Measurements from ENCODE around the gene NID2.

Gene NID2, protein sequence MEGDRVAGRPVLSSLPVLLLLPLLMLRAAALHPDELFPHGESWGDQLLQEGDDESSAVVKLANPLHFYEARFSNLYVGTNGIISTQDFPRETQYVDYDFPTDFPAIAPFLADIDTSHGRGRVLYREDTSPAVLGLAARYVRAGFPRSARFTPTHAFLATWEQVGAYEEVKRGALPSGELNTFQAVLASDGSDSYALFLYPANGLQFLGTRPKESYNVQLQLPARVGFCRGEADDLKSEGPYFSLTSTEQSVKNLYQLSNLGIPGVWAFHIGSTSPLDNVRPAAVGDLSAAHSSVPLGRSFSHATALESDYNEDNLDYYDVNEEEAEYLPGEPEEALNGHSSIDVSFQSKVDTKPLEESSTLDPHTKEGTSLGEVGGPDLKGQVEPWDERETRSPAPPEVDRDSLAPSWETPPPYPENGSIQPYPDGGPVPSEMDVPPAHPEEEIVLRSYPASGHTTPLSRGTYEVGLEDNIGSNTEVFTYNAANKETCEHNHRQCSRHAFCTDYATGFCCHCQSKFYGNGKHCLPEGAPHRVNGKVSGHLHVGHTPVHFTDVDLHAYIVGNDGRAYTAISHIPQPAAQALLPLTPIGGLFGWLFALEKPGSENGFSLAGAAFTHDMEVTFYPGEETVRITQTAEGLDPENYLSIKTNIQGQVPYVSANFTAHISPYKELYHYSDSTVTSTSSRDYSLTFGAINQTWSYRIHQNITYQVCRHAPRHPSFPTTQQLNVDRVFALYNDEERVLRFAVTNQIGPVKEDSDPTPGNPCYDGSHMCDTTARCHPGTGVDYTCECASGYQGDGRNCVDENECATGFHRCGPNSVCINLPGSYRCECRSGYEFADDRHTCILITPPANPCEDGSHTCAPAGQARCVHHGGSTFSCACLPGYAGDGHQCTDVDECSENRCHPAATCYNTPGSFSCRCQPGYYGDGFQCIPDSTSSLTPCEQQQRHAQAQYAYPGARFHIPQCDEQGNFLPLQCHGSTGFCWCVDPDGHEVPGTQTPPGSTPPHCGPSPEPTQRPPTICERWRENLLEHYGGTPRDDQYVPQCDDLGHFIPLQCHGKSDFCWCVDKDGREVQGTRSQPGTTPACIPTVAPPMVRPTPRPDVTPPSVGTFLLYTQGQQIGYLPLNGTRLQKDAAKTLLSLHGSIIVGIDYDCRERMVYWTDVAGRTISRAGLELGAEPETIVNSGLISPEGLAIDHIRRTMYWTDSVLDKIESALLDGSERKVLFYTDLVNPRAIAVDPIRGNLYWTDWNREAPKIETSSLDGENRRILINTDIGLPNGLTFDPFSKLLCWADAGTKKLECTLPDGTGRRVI (N-terminal part only)

DNA sequence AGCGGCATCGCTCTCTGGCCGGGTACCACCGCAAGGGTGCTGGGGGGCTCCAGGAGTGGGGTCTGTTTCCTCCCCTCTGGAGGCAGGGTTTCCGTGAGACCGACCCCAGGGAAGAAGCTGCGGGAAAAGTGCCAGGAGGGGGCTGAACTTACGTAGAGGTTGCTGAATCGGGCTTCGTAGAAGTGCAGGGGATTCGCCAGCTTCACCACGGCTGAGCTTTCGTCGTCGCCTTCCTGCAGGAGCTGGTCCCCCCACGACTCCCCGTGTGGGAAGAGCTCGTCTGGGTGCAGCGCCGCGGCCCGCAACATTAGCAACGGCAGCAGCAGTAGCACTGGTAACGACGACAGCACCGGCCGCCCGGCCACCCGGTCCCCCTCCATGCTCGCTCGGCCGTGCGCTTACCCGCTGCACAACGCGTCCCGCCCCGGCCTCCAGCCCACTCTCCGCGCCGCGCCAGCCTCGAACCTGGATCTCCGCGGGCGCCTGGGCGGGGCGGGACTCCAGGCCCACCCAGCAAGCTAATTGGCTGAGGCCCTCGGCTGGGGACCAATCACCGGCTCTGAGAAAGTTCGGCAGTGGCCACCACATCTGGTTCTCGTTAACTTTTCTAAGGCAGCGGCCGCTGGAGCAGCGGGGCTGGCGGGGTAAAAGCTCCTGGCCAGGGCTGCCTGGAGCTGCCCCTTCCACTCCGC lies at the start of gene NID2:
Gene NID2 (minus strand): TSS at position 445 of the 692 bp plus-strand sequence. CDS start 65 bp downstream, at position 380.
- DNase-seq = peak; percentile 23
- Histone ChIP-seq H3K27ac (no peak within 1 kb of the TSS), H3K27me3 (ENCODE audit: insufficient read depth, low read depth, severe bottlenecking) (peaks cover 17% of the 10 kb centered on the region)

DNA sequence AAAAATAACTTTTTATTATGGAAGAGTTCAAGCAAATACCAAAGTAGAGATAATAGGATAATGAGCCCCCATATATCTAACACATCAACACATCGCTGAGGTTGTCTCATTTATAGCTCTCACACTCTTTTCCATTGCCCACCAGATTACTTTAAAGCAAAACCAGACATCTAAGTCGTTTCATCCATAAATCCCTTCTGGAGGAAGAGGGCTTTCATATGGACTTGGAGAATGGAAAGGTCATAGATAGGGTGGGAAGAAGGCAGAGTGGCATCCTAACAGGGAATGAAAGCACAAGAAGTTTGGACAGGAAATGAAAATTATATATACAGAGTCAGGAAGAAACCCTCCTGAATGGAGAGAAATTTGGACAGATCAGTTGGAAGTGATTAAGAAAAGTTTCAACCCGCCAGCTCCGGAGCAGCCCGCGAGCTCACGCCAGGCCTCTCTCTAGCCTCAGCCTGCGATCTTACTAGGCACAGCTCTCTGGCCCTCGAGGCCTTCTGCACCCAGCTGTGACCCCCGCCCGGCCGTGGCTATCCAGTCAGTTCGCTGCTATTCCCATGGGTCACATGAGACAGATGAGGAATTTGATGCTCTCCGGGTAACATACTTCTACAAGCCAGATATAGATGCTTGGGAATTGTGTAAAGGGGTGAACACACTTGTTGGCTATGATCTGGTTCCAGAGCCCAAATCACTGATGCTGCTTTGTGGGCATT lies 48.4 kb upstream of the NID2 start:
- Histone ChIP-seq H3K9me3 (ENCODE audit: severe bottlenecking) (no peaks in the 10 kb centered on the region), H3K27ac (no peak overlapping the region), H3K4me3 (ENCODE audit: low read depth, low read length) (no peak overlapping the region), H3K36me3 (no peaks in the 10 kb centered on the region), H3K27me3 (ENCODE audit: insufficient read depth, low read depth, severe bottlenecking) (no peaks in the 10 kb centered on the region)
- TF ChIP-seq, protein P1, sequence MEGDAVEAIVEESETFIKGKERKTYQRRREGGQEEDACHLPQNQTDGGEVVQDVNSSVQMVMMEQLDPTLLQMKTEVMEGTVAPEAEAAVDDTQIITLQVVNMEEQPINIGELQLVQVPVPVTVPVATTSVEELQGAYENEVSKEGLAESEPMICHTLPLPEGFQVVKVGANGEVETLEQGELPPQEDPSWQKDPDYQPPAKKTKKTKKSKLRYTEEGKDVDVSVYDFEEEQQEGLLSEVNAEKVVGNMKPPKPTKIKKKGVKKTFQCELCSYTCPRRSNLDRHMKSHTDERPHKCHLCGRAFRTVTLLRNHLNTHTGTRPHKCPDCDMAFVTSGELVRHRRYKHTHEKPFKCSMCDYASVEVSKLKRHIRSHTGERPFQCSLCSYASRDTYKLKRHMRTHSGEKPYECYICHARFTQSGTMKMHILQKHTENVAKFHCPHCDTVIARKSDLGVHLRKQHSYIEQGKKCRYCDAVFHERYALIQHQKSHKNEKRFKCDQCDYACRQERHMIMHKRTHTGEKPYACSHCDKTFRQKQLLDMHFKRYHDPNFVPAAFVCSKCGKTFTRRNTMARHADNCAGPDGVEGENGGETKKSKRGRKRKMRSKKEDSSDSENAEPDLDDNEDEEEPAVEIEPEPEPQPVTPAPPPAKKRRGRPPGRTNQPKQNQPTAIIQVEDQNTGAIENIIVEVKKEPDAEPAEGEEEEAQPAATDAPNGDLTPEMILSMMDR (IDR thresholded peaks at IDR 0.05; ENCODE audit: low read depth, low read length) = no peak
- no peak for DNase-seq

More for the DNA sequence above, at the start of gene NID2:
- peak within 1 kb of the TSS; percentile 63 for H3K4me3 ChIP-seq (ENCODE audit: low read depth, low read length)
- H3K9me3 ChIP-seq (ENCODE audit: severe bottlenecking) = no peaks in the 10 kb centered on the region
- TF ChIP-seq, protein P1 (IDR thresholded peaks at IDR 0.05; ENCODE audit: low read depth, low read length) = no peak
- no peaks in the 10 kb centered on the region for H3K36me3 ChIP-seq

DNA sequence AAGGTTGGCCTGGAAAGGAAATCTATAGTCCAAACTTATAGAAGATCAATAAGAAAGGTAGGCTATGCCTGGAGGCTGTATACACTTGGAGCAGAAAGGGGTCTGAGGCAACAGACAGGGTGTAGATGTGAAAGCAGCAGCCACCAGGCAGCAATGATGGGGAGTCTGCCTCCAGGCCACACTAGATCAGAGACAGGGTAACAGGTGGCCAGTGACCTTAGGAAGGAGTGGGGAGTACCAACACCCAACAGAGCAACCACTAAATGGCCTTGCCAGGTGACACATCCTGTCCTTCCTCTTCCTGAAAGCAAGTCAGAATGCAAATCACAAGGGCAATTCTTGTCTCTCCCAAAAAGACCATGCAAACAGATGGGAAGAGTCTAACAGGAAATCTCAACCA lies 46.4 kb upstream of the NID2 start:
- Histone ChIP-seq H3K36me3 (no peaks in the 10 kb centered on the region), H3K9me3 (ENCODE audit: severe bottlenecking) (no peaks in the 10 kb centered on the region), H3K4me3 (ENCODE audit: low read depth, low read length) (no peak overlapping the region), H3K27ac (no peak overlapping the region), H3K27me3 (ENCODE audit: insufficient read depth, low read depth, severe bottlenecking) (no peaks in the 10 kb centered on the region)
- no peak for DNase-seq
- TF ChIP-seq, protein P1 (IDR thresholded peaks at IDR 0.05; ENCODE audit: low read depth, low read length) = no peak

DNA sequence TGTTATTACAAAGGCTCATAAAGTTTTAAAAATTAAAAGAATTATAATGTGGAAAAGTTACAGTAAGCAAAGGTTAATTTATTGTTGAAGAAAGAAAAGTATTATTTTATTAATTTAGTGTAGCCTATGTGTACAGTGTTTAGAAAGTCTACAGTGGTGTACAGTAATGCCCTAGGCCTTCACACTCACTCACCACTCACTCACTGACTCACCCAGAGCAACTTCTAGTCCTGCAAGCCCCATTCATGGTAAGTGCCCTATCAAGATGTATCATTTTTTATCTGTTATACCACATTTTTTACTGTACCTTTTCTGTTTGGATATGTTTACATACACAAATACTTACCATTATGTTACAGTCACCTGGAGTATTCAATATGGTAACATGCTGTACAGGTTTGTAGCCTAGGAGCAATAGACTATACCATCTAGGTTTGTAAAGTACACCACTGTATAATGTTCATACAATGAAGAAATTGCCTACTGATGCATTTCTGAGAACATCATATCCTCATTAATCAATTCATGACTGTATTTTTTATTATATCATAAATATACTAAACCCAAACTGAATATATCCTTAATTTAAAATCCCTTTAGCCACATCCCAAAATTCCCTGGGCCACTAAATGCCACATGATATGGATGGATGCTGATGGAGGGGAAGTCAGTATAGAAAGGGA lies 43.6 kb upstream of the NID2 start:
- no peak overlapping the region for H3K4me3 ChIP-seq (ENCODE audit: low read depth, low read length)
- H3K27ac ChIP-seq = no peak overlapping the region
- no peaks in the 10 kb centered on the region for H3K36me3 ChIP-seq
- H3K27me3 ChIP-seq (ENCODE audit: insufficient read depth, low read depth, severe bottlenecking) = no peaks in the 10 kb centered on the region
- TF ChIP-seq, protein P1 (IDR thresholded peaks at IDR 0.05; ENCODE audit: low read depth, low read length) = no peak
- DNase-seq = no peak
- H3K9me3 ChIP-seq (ENCODE audit: severe bottlenecking) = no peaks in the 10 kb centered on the region

All from WERI-Rb-1 (cell line).